NCI-H82 (cell line): ENCODE measurements around the gene KISS1R.
A peak's percentile ranks its signal among the peaks of the same experiment; 100 is the strongest.

Experiments
- DNase-seq: peaks from one replicate; lab custom pipeline; 2025; lab: John Stamatoyannopoulos, UW

KISS1R gene

GRCh38 chr19:938233-938923 lies 21.2 kb downstream of the KISS1R start:
- no peak for DNase-seq

DNA sequence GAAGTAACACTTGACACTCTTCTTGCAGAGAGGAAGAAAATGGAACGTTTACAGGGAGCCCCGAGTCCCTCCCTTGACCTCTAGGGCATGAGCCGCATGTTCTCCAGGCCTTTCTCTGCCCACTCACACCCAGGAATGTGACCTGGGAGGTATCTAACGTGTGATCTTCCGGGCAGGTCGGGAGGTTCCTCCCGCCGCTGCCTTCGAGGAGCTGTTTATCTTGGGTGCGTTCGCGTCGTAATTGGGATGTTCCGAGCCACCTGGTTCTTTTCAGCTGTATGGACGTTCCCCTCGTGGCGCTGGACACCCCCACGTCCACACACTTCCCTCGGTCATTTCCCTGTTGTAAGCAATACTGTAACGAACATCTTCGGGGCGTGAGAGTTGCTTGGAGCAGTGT lies 22.3 kb downstream of the KISS1R start:
- DNase-seq: no peak

- DNase-seq: no peak
Measured at GRCh38 chr19:939922-940321, 22.8 kb downstream of the KISS1R start.

DNA sequence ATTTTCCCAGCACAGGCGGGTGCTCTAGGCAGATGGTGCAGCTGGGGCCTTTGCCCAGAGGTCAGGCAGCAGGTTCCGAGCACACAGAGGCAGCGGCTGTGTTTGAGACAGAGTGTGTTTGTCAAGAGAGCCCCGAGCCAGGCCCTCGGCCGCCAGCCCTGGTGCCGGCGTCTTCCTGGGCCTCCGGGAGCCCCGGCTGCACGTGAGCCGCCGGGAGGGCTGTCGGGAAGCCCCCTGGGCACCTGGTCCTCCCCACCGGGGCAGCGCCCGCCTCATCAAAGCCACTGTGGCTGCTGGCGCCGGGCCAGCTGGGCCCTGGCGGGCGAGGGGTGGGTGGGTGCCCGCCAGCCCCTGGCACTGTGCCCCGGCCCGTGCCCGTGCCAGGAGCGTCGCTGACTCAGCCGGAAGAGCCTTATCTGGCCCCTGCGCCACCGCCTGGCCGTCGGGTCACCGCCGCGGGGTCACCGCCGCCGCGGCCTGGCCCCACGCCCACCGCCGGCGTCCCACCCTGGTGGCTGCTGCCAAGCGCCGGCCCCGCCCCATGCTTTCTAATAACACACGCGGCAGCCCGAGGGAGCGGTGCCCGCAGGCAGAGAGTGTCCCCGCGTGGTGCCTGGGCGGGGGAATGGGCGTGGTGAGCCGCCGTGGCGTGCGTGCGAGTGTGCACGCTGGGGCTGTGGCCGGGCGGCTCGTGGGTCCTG lies 23.6 kb downstream of the KISS1R start:
- no peak for DNase-seq

DNA sequence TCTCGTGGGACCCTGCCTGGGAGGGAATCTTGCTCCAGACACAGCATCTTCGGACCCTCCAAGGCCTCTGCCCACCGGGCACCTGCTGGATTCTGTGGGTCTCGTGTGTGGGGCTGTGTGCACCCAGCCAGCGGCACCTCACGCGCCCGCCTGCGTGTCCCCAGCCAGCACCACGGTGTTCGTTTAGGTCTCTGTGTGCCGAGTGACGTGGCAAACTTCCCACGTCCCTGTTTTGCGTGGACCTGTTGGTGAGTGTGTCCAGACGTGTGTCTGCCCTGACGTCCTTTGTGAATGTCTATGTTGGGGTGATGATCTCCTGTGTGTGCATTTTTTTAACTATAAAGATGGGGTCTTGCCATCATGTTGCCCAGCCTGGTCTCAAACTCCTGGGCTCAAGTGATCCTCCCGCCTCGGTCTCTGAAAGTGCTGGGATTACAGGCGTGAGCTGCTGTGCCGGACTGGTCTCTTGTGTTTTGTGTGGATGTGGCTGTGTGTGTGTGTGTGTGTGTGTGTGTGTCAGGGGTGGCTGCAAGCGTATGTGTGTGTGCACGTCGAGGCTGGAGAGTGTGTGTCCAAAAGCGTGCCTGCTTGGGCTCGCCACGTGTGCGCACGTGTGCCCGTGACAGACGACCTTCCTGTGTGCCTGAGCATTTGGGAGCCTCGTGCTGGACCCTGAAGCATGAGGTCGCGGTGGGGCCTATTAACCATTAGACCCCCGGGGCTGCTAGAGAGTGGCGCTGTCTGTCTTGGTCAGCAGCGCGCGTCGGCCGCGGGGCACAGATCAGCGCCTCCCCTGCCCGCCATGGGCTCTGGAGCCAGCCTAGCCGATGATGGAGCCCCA lies 24.4 kb downstream of the KISS1R start:
- no peak for DNase-seq

DNA sequence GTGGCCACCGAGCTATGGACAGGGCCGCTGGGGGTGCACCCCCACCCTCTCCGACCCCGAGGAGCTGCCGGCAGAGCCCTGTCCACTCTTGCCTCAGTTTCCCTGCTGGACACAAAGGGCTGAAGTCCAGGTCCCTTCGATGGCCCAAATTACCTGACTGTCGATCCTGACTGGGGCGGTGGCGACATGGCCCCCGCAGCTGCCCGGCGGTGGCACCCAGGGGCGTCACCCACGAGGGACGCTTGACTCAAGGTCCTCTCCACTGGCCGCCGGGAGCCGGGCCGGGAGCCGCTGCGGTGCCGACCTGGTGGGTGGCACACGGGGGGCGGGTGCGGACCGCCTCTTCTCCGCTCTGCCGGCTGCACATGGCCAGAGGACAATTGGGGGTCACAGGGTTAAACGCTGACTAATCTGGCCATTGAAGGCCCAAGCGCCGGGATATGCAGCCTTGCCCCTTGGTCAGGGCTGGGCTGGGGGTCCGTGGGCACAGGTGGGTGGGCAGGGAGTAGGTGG lies 25.1 kb downstream of the KISS1R start:
- no peak for DNase-seq

DNA sequence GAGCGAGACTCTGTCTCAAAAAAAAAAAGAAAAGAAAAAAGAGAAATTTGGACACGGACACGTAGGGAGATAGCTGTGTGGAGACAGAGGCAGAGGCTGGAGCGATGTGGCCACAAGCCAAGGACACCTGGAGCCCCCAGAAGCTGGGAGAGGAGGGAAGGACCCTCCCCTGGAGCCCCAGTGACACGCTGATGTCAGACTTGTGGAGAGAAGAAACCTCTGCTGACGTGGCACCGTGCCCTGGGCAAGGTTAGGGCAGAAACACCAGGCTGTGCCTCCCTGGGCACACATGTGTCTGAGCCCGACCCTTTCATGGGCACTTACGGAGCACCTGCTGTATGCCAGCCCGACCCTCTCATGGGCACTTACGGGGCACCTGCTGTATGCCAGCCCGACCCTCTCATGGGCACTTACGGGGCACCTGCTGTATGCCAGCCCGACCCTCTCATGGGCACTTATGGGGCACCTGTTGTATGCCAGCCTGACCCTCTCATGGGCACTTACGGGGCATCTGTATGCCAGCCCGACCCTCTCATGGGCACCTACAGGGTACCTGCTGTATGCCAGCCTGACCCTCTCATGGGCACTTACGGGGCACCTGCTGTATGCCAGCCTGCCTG lies 26.5 kb downstream of the KISS1R start:
- DNase-seq: no peak

- DNase-seq: no peak
Measured at GRCh38 chr19:944171-944567, 27.0 kb downstream of the KISS1R start.

GRCh38 chr19:944663-945241 lies 27.6 kb downstream of the KISS1R start:
- no peak for DNase-seq

DNA sequence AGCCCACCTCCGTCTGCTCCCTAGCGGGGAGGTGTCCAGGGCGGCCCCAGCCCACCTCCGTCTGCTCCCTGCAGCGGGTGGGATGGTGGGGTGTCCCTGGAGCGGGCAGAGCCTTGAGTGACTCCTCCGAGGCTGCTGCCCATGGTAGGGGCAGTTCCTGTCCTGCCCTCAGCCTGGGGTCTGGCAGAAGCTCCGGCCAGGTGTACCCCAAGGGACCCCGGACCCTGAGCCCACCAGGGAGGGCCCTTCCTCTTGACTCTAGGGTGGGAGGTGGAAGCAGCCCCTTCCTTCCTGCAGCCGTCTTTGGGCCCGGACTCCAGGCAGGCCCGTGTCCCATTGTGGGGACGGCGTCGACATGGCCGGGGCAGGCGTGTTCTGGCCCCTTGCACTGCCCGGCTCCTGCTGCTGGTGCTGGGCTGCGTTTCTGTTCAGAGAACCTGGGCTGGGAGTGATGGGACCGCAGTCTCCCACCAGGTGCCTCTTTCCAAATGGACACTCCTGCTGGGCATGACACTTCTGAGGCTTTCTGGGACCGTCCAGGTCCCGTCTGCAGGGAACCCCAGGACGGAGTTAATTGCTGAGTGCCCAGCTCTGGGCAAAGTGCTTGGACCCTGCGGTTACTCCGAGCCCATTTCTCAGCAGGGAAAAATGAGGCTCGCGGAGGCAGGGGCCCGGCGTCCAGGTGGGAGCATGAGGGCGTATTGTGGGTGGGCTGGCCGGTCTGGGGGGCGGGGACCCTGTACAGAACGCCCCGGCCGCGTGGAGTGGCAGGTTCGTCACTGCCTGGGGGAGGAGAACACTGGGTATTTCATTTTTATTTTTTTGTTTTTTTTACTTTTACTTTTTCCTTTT lies 28.5 kb downstream of the KISS1R start:
- DNase-seq: no peak

DNA sequence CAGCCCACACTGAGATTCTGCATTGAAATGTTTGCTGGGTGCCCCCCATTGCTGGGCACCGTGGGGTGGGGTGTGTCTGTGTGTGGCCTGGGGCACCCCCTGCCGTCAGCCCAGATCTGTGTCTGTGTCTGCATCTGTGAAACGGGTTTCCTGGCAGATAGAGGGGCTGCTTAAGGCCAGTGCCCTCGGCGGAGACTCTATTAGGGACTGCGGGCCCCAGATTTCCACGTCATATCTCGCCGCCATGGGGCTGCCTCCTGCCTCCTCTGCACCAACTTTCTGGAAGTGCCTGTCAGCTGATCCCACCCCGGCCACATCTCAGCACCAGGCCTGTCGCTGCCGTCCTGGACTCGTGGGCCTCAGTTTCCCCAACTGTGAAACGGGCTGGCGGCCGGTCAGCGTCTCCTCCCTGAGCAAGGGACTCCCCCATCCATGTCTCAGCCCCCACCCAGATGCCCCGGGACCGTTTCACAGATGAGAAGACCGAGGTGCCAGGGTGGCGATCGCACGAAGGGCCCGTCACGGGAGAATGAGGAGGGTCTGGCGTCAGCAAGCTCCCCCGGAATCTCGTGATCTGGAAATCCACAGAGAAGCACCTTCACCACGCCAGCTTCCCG lies 30.1 kb downstream of the KISS1R start:
- DNase-seq: no peak

DNA sequence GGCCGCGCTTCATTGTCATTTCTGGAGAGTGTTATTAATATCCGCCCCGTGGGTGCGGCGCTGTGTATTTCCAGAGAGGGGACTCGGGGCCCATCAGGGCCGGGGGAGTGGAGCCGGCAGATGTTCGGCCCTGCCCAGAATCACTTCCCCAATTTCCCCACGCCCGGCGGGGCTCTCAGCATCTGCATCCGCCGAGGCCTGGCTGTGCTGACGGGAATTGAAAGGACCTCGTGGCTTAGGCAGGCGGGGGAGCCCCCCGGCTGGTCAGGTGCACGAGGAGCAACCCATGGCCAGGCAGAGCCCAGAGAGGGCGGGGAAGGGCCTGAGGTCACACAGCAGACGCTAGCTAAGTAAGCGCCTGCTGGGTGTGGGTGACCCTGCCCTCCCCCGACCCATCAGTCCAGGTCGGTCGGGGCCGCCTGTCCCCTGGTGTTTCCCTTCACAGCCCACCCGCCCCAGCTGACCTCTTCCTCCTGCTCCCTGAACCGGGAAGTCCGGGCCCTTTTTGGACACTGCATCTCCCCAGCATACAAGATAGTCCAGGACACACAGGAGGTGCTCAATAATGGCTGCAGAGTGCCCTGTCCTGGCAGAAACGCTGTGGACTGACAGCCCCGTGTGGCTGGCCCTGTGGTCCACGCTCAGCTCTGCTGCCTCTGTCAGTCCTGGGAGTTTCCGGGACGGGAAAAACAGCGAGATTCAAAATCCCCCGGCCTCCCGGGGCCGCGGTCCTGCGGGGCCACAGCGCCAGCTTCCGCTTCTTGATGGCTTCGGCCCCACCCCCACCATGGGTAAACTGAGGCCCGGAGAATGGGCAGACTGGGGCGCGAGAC lies 30.8 kb downstream of the KISS1R start:
- DNase-seq: no peak

DNA sequence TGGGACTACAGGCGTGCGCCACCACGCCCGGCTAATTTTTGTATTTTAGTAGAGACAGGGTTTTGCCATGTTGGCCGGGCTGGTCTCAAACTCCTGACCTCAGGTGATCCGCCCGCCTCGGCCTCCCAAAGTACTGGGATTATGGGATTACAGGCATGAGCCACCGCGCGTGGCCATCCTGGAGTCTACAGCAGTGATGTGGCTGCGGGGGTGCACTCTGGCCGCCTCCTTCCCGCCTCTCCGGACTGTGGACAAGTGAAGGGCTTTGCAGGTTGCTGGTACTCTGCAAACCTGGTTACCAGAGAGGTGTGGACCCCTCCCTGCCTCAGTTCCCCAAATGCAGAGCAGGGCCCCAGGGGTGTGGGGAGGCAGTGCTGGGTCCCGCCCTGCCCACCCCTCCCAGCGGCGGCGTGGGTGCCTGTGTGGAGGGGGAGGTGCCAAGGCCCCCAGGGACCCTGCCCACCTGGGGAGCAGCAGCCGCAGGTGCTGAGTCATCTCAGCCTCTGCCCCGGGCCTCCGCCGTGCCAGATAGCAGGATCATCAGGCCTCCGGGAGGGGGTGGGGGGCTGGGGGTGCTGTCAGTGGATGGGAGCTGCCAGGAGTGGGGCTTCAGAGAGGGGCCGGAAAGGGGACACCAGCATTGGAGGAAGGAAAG lies 31.8 kb downstream of the KISS1R start:
- peak; percentile 27 for DNase-seq

DNA sequence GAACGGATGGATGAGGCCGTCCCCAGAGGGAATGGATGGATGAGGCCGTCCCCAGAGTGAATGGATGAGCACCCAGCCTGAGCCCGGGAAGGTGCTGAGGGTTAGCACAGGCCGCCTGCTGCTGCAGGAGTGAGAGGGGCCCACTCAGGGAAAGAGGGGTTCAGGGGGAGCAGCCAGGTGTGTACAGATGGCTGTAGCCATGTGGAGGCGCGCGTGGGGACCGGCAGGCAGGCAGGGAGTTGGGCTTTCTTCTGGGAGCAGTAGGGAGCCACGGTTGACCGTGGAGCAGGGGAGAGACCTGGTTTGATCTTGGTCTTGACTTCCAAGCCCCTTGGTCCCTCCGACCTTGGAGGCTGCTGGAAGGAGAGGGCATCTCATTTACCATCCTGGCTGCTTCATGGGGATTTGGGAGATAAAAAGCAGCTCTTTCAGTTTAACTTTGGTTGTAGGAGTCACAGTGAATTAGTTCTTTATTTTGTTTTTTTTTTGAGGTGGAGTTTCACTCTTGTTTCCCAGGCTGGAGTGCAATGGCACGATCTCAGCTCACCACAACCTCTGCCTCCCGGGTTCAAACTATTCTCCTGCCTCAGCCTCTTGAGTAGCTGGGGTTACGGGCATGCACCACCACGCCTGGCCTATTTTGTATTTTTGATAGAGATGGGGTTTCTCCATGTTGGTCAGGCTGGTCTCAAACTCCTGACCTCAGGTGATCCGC lies 33.4 kb downstream of the KISS1R start:
- no peak for DNase-seq

GRCh38 chr19:952049-952679 lies 35.0 kb downstream of the KISS1R start:
- DNase-seq: no peak

- no peak for DNase-seq
Measured at GRCh38 chr19:952680-953444, 35.7 kb downstream of the KISS1R start.
